Measurements from ENCODE around the gene TRERF1.

- TF ChIP-seq, protein P1, sequence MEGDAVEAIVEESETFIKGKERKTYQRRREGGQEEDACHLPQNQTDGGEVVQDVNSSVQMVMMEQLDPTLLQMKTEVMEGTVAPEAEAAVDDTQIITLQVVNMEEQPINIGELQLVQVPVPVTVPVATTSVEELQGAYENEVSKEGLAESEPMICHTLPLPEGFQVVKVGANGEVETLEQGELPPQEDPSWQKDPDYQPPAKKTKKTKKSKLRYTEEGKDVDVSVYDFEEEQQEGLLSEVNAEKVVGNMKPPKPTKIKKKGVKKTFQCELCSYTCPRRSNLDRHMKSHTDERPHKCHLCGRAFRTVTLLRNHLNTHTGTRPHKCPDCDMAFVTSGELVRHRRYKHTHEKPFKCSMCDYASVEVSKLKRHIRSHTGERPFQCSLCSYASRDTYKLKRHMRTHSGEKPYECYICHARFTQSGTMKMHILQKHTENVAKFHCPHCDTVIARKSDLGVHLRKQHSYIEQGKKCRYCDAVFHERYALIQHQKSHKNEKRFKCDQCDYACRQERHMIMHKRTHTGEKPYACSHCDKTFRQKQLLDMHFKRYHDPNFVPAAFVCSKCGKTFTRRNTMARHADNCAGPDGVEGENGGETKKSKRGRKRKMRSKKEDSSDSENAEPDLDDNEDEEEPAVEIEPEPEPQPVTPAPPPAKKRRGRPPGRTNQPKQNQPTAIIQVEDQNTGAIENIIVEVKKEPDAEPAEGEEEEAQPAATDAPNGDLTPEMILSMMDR (IDR thresholded peaks at IDR 0.05) = no peak
- TF ChIP-seq POLR2A (IDR thresholded peaks at IDR 0.05) = no peak
Observed at GRCh38 chr6:42306439-42307140, 145.1 kb downstream of the TRERF1 start.

All from testis (tissue), 2 donors.